ENCODE measurements around the gene H19.

Gene H19

DNA sequence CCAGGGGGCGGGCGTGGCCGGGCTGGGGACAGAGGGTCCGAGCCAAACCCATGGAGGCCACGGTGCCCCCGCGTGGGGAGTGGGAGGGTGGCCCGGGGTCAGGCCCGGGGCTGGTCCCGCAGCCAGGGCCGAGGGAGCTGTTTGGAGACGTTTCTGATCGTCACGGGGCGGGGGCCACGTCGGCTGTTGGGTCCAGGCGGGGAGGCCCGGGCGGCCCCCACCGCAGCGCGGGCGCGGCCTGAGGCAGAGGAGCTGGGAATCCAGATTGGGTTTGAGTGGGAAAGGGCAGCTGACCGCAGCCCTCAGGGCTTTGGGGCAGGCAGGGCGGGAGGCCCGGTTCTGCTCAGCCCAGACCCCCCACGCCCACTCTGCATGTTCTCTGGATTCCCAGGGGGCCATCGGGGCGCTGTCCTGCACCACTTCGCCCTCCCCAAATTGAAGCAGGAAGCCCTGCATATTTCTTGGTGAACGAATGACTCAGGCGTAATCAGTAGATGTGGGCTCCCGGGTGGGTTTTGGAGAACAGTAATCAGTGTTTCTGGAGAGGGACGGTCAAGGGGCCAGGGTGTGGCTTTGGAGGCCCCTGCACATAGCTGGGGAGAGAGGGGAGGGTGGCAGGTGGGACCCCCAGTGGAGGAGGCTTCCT is 49.9 kb downstream of the H19 start:
- DNase-seq: no peak
- Mint-ChIP-seq H3K36me3 (no peaks in the 10 kb centered on the region), H3K4me3 (no peak overlapping the region), H3K27me3 (no peaks in the 10 kb centered on the region), H3K27ac (no peak overlapping the region), H3K4me1 (no peaks in the 10 kb centered on the region), H3K9me3 (no peaks in the 10 kb centered on the region)
- ATAC-seq (replicated peaks): peak; percentile 53 to 57

DNA sequence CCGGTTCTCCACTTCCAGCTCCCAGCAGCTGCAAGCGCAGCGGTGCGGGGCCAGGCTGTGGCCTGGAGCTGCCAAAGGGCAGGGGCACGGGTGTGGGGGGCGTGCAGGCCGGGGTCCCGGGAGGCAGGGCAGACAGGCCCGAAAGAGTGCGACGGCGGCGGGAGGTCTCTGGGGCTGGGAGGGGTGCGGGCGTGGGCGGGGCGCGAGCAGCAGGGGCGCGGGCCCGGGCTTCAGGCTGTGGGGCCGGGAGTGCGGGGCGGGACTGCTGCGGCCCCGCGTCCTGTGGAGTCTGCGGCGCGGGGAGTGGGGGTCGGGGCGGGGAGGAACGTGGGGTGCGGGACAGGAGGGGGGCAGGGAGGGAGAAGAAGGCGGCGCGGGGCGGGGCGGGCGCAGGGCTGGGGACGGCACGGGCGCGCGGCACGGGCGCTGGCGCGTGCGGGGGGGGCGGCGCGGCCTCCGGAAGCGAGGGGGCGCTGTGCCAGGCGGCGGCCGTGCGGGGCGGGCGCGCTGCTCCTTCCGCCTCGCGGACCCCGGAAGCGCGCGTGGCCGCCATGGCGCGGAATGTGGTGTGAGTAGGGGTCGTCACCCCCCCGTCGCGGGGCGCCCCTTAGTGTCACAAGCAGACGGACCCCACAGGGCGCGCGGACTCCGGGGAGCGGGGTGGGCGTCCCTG is 50.7 kb downstream of the H19 start, which contains the start of gene MRPL23:
TSS of gene MRPL23 (plus strand) at position 521 of the 673 bp plus-strand sequence. CDS start at position 552, 31 bp downstream.
- DNase-seq: no peak
- peak; percentile 81 to 83 for ATAC-seq (replicated peaks)
- Mint-ChIP-seq H3K4me3 (no peak within 1 kb of the TSS), H3K27me3 (no peaks in the 10 kb centered on the region), H3K36me3 (no peaks in the 10 kb centered on the region), H3K4me1 (no peaks in the 10 kb centered on the region), H3K27ac (no peak within 1 kb of the TSS), H3K9me3 (no peaks in the 10 kb centered on the region)

All from stimulated activated naive B cell treated with anti-CD40 and anti-IgM and Interleukin-4, amounts not matched to agents 10 μg/mL and 1 μg/mL and 100 μg/mL, for 72 hours (primary cell).